NK-92 (cell line): ENCODE data around the gene USP48.

Experiments used
- DNase-seq: peaks from one replicate; lab custom pipeline; 2025; ENCODE audit not compliant: unreplicated experiment; lab: John Stamatoyannopoulos, UW

Gene USP48

GRCh38 chr1:21752186-21752585 is 30.8 kb downstream of the USP48 start:
- no peak for DNase-seq

- DNase-seq = no peak
Measured at GRCh38 chr1:21751281-21751680, 31.7 kb downstream of the USP48 start.

GRCh38 chr1:21750841-21751240 is 32.1 kb downstream of the USP48 start:
- no peak for DNase-seq

GRCh38 chr1:21749859-21750468 is 33.0 kb downstream of the USP48 start:
- no peak for DNase-seq

GRCh38 chr1:21749109-21749508 is 33.8 kb downstream of the USP48 start:
- no peak for DNase-seq

- no peak for DNase-seq
Measured at GRCh38 chr1:21743476-21743875, 39.5 kb downstream of the USP48 start.

- DNase-seq = no peak
Measured at GRCh38 chr1:21742578-21742977, 40.4 kb downstream of the USP48 start.

- DNase-seq = no peak
Measured at GRCh38 chr1:21741206-21741605, 41.7 kb downstream of the USP48 start.

GRCh38 chr1:21736876-21737275 is 46.1 kb downstream of the USP48 start:
- DNase-seq = no peak

GRCh38 chr1:21736011-21736410 is 46.9 kb downstream of the USP48 start:
- DNase-seq = no peak

- DNase-seq = no peak
Measured at GRCh38 chr1:21734526-21734925, 48.4 kb downstream of the USP48 start.

GRCh38 chr1:21732664-21733063 is 50.3 kb downstream of the USP48 start:
- no peak for DNase-seq

- DNase-seq = no peak
Measured at GRCh38 chr1:21725748-21726392, 57.1 kb downstream of the USP48 start.

- no peak for DNase-seq
Measured at GRCh38 chr1:21724570-21724969, 58.4 kb downstream of the USP48 start.

GRCh38 chr1:21724098-21724497 is 58.9 kb downstream of the USP48 start:
- no peak for DNase-seq

- no peak for DNase-seq
Measured at GRCh38 chr1:21721295-21721985, 61.5 kb downstream of the USP48 start.

- no peak for DNase-seq
Measured at GRCh38 chr1:21716169-21716568, 66.8 kb downstream of the USP48 start.

- no peak for DNase-seq
Measured at GRCh38 chr1:21707891-21708290, 75.1 kb downstream of the USP48 start.

GRCh38 chr1:21707086-21707840 is 75.7 kb downstream of the USP48 start:
- DNase-seq = no peak

GRCh38 chr1:21706151-21706835 is 76.7 kb downstream of the USP48 start:
- DNase-seq = no peak

GRCh38 chr1:21705303-21705980 is 77.5 kb downstream of the USP48 start:
- DNase-seq = no peak
